Endothelial cell (in vitro differentiated cells): ENCODE results near the gene FARSA. TPM values are rescaled to one million over a fixed set of nuclear protein-coding genes. Genes with fewer than 3 reads are reported as not detected.

Experiments used
- DNase-seq: peaks from one replicate; pipeline ENCODE4 v3.0.0; 2021; ENCODE audit warnings: low spot score
- H3K27ac Mint-ChIP-seq: one replicate; pipeline ENCODE4 v1.8.0; 2021; ENCODE audit warnings: mixed read lengths, inconsistent platforms; ENCODE audit not compliant: unreplicated experiment
- H3K27me3 Mint-ChIP-seq: one replicate; pipeline ENCODE4 v1.8.0; 2021; ENCODE audit warnings: mild to moderate bottlenecking, moderate library complexity, mixed read lengths, inconsistent platforms; ENCODE audit not compliant: unreplicated experiment
- H3K36me3 Mint-ChIP-seq: one replicate; pipeline ENCODE4 v1.8.0; 2021; ENCODE audit warnings: mild to moderate bottlenecking, low read depth, mixed read lengths, inconsistent platforms; ENCODE audit not compliant: unreplicated experiment
- H3K4me1 Mint-ChIP-seq: one replicate; pipeline ENCODE4 v1.8.0; 2021; ENCODE audit warnings: mild to moderate bottlenecking, mixed read lengths, inconsistent platforms; ENCODE audit not compliant: unreplicated experiment
- H3K4me3 Mint-ChIP-seq: one replicate; pipeline ENCODE4 v1.8.0; 2021; ENCODE audit warnings: mild to moderate bottlenecking, mixed read lengths, inconsistent platforms; ENCODE audit not compliant: unreplicated experiment
- H3K9me3 Mint-ChIP-seq: one replicate; pipeline ENCODE4 v1.8.0; 2021; ENCODE audit warnings: mixed read lengths, inconsistent platforms; ENCODE audit not compliant: unreplicated experiment
- total RNA-seq: library from RNA; stranded (reverse); fragmentation: NEBNext Ultra II Directional; extraction: Animal tissue kit (Norgen Biotek cat#: 25700); gene quantifications from one replicate; pipeline ENCODE4 v1.2.1, GENCODE V29; 2021; ENCODE audit not compliant: unreplicated experiment
- TF ChIP-seq, protein P1 (sequence below): fragments of 200-600 bp; sonication (generic); IDR thresholded peaks from one replicate; pipeline ENCODE4 v1.5.0; 2021; ENCODE audit warnings: antibody characterized with exemption; ENCODE audit not compliant: unreplicated experiment

Gene FARSA
- total RNA-seq, 1 donor from 2014 or later = 45.8 TPM

DNA sequence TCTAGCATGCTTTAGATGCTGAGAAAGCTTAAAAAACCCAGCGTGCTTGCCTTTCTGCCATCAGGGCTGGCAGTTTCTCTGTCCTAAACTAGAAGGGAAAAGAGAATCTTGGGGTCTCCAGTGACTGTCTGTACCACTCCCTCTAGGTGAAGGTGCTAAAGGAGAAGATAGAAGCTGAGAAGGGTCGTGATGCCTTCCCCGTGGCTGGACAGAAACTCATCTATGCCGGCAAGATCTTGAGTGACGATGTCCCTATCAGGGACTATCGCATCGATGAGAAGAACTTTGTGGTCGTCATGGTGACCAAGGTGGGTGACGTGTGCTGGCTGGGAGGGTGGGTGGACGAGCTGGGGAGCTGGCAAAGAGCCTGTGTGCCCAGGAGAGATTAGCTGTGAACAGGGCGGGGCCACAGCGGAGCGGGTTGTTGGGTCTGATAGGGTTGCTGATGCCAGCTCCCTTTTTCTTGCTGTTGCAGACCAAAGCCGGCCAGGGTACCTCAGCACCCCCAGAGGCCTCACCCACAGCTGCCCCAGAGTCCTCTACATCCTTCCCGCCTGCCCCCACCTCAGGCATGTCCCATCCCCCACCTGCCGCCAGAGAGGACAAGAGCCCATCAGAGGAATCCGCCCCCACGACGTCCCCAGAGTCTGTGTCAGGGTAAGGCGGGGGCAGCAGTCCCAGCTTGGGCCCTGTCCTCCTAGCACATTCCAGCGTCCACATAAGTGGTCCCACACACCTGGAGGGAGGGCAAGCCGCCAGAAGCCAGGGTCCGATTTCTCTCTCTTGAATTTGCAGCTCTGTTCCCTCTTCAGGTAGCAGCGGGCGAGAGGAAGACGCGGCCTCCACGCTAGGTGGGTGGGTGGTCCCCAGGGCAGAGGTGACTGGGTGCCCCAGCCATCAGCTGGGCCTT lies 14.4 kb upstream of the FARSA start:
- TF ChIP-seq, protein P1, sequence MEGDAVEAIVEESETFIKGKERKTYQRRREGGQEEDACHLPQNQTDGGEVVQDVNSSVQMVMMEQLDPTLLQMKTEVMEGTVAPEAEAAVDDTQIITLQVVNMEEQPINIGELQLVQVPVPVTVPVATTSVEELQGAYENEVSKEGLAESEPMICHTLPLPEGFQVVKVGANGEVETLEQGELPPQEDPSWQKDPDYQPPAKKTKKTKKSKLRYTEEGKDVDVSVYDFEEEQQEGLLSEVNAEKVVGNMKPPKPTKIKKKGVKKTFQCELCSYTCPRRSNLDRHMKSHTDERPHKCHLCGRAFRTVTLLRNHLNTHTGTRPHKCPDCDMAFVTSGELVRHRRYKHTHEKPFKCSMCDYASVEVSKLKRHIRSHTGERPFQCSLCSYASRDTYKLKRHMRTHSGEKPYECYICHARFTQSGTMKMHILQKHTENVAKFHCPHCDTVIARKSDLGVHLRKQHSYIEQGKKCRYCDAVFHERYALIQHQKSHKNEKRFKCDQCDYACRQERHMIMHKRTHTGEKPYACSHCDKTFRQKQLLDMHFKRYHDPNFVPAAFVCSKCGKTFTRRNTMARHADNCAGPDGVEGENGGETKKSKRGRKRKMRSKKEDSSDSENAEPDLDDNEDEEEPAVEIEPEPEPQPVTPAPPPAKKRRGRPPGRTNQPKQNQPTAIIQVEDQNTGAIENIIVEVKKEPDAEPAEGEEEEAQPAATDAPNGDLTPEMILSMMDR = no peak
- H3K36me3 Mint-ChIP-seq = peaks cover 43% of the 10 kb centered on the region
- H3K27me3 Mint-ChIP-seq = peaks cover 13% of the 10 kb centered on the region
- H3K4me1 Mint-ChIP-seq = peaks cover 14% of the 10 kb centered on the region
- H3K9me3 Mint-ChIP-seq = no peaks in the 10 kb centered on the region
- DNase-seq = no peak
- H3K4me3 Mint-ChIP-seq = peak overlapping the region; percentile 65
- no peak overlapping the region for H3K27ac Mint-ChIP-seq

DNA sequence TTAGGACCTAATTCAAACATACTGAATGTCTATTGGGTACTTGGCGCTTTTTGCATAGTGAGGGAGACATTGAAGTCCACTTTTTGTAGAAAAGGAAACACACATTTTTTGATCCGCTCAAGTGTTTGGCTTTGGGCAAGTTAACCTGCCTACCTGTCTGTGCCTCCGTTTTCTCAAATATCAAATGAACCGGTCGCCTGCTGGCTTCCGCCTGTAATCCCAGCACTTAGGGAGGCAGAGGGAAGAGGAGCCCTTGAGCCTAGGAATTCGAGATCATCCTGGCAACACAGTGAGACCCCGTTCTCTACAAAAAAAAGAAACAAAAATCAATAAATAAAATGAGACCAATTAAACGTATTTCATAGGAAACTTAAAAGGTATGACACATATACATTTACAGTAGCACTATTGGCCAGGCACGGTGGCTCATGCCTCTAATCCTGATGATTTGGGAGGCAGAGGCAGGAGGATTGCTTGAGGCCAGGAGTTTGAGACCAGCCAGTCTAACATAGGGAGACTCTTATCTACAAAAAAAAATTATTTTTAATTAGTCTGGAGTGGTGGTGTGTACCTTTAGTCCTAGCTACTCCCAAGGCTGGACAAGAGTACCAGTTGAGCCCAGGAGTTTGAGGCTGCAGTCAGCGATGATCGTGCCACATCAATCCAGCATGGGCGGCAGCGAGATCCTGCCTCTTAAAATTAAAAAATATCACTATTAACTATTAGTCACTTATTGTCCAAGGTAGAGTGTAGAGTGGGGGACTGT lies 13.4 kb upstream of the FARSA start:
- Mint-ChIP-seq H3K4me1 (peaks cover 15% of the 10 kb centered on the region), H3K36me3 (peaks cover 43% of the 10 kb centered on the region), H3K9me3 (no peaks in the 10 kb centered on the region), H3K27ac (peak overlapping the region; percentile 96), H3K27me3 (peaks cover 15% of the 10 kb centered on the region), H3K4me3 (peak overlapping the region; percentile 95)
- DNase-seq = no peak
- TF ChIP-seq, protein P1 = no peak

- peak; percentile 87 for DNase-seq
- Mint-ChIP-seq H3K4me1 (peaks cover 15% of the 10 kb centered on the region), H3K36me3 (peaks cover 42% of the 10 kb centered on the region), H3K4me3 (peak overlapping the region; percentile 95), H3K27ac (peak overlapping the region; percentile 96), H3K27me3 (peaks cover 12% of the 10 kb centered on the region), H3K9me3 (no peaks in the 10 kb centered on the region)
- TF ChIP-seq, protein P1 = no peak
These were observed 12.7 kb upstream of the FARSA start for GRCh38 chr19:12946092-12946721.

GRCh38 chr19:12945479-12946091 lies 12.1 kb upstream of the FARSA start, which contains the start of gene RAD23A:
TSS of gene RAD23A (plus strand) at chr19:12945862. CDS start at chr19:12945949, 87 bp downstream.
- TF ChIP-seq, protein P1 = no peak
- peak; percentile 98 for DNase-seq
- no peaks in the 10 kb centered on the region for H3K9me3 Mint-ChIP-seq
- H3K27me3 Mint-ChIP-seq = peaks cover 12% of the 10 kb centered on the region
- peaks cover 19% of the 10 kb centered on the region for H3K4me1 Mint-ChIP-seq
- peak within 1 kb of the TSS; percentile 96 for H3K27ac Mint-ChIP-seq
- H3K36me3 Mint-ChIP-seq = peaks cover 41% of the 10 kb centered on the region
- H3K4me3 Mint-ChIP-seq = peak within 1 kb of the TSS; percentile 95
